GM19328 (cell line): ENCODE results near the gene COL4A3.

Experiments
- ATAC-seq: cut with Tn5 transposase; IDR thresholded peaks from one replicate; pipeline ENCODE4 v1.9.1; 2021; ENCODE audit warnings: mild to moderate bottlenecking, moderate library complexity; ENCODE audit not compliant: unreplicated experiment

Gene COL4A3

GRCh38 chr2:227285741-227286236, 121.4 kb downstream of the COL4A3 start:
- ATAC-seq: no peak

DNA sequence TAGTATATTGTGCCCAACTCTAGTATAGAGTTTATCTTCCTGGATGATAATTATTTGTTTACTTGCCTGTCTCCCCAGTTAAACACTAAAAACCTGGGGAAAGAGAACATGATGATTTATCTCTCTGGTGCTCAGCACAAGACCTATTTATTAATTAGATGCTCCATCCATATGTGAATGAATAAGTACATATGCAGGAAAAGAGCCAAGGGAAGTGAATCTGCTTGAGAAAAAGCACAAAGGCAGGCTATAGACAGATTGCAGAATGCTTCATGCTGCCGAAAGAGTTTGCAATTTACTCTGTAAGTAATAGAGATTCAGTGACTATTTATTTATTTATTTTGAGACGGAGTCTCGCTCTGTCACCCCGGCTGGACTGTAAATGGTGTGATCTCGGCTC, 123.3 kb downstream of the COL4A3 start:
- ATAC-seq: no peak

DNA sequence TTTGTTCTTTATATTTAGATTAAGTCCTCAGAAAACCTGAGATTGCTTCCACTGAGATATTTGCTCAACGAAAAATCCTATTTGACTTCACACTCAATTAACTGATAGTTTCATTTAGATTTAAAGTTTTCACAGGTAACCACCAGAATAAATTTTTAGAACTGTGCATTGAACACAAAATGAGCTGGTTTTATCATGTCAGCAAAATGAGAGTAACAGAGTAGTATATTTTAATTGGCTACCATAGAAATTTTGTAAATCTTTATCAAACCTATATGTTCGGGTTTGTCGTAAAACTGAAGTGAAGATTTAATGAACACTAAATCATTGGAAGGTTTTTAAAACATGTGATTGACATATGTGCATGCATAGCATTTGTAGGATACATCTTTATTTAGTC, 127.9 kb downstream of the COL4A3 start:
- ATAC-seq: no peak

DNA sequence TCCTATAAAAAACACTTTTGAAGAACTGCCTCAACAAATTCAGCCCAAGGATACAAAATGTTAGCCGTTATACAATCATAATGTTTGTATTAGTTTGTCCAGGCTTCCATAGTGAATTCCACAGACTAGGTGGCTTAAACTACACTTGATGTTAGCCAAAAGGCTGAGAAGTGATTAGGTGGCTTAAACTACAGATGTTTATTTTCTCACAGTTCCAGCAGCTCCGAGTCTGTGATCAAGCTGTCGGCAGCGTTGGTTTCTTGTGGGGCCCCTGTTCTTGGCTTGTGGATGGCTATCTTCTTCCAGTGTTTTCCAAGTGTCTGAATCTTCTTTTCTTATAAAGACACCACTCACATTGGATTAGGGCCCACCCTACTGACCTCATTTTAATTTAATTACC, 129.1 kb downstream of the COL4A3 start:
- no peak for ATAC-seq

DNA sequence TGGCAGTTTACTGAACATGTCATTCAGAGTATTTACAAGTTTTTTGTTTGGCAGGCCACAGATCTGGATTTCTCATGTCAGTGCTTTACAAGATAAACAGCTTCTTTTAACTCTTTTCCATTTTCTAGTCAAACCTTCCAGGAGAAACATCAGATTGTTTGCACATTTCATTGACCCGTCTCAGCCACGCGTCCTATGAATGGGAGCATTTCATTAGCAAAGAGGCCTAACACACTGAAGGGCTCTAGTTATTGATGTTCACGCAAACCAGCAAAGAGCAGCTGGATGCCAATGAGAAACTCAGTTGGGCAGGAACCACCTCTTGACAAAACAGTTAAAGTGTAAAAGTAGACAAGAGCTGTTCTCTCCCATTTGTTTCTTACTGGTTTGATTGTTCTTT, 131.4 kb downstream of the COL4A3 start:
- ATAC-seq: no peak

- no peak for ATAC-seq
Observed at GRCh38 chr2:227296671-227297405, 132.4 kb downstream of the COL4A3 start.

DNA sequence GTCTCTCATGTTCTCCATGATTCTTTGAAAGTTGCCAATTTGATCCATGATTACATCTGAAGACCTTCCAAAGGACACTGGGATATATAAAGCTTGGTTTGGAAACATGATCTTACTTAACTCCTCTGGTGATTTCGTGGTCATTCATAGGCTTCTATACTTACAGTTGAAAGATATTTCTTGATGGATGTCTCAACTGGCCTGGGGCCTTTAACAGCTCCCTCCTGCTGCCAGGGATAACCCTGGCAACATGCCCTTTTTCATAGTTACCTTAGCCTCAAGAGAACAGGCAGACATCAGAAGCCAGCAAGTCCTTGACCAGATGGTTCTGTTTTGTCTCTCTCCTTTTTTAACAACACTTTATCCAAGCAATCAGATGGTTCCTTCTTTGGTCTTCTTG, 137.1 kb downstream of the COL4A3 start:
- ATAC-seq: no peak

GRCh38 chr2:227308784-227309183, 144.4 kb downstream of the COL4A3 start:
- ATAC-seq: peak; percentile 81

GRCh38 chr2:227310756-227311110, 146.3 kb downstream of the COL4A3 start:
- no peak for ATAC-seq

DNA sequence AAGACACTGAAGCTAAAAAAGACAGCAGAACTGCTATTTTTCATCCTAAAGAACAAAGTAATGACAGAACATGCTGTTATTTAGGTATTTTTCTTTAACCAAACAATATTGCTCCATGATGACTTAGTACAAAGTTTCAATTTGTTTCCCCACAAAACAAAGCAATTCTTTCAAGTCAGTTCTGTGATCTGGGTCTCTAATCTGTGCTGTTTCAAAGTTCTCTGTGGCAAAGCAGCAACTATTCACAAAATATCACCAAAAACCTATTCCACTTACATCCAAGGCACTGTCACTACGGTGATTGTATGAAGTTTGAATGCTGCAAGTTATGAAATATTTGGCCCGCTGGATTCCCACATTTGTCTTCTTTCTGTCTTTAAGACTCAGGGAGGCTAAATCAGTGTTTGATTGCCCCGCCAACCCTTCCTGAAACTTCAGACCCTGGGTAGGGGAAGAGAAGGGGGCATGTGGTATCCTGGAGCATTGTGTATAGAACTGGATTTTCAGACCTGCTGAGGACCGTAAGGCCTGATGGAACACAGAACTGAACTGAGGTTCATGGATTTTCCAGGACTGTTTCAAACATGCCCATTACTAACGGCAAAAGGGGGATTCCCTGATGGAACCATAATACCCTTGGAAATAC, 147.6 kb downstream of the COL4A3 start:
- ATAC-seq: no peak

GRCh38 chr2:227312579-227312978, 148.2 kb downstream of the COL4A3 start:
- ATAC-seq: no peak

DNA sequence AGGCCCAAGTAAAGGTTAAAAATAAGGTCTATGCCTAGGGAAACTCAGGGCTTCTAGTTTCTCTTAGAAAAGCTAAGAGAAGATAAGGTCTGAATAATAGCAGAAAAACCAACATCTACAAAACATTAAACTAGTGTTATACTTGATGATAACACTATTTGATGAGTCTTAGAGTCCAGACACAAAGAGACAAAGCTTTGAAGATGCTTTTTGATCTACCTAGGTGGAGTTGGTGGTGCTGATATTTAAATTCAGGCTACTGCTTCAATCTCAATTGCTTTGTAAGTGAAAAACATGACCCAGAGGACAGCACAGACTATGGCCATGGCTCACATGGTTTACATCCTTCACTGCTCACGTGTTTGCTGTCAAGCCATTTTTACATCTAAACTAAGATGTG, 148.9 kb downstream of the COL4A3 start:
- no peak for ATAC-seq

DNA sequence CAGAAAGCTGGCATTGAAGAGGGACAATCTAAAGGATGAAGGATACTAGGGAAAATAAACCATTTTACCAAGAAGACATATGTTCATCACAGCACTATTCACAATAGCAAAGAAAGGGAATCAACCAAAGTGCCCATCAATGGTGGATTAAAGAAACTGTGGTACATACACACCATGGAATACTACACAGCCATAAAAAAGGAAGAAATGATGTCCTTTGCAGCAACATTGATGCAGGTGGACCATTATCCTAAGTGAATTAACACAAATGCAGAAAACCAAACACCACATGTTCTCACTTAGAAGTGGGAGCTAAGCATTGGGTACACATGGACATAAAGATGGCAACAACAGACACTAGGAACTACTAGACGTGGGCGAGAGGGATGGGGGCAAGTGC, 153.4 kb downstream of the COL4A3 start:
- ATAC-seq: no peak

DNA sequence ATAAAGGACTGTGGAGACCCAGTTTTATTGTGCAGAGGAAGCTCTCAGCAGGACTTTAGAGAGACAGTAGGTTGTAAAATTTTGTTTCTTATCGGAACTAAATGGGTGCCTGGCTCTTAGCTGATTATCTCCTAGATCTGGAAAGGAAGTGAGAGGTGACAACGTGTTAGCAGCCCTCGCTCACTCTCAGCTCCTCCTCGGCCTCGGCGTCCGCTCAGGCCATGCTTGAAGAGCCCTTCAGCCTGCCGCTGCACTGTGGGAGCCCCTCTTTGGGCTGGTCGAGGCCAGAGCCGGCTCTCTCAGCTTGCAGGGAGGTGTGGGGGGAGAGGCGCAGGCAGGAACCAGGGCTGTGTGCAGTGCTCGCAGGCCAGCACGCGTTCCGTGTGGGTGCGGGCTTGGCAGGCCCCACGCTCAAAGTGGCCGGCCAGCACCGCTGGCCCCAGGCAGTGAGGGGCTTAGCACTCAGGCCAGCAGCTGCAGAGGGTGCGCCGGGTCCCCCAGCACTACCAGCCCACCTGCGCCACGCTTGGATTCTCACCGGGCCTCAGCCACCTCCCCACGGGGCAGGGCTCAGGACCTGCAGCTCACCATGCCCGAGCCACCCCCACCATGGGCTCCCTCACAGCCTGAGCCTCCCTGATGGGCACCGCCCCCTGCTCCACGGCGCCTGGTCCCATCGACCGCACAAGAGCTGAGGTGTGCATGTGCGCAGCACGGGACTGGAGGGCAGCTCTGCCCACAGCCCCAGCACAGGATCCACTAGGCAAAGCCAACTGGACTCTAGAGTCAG, 156.1 kb downstream of the COL4A3 start:
- ATAC-seq: no peak

- ATAC-seq: no peak
Observed at GRCh38 chr2:227322530-227323205, 158.2 kb downstream of the COL4A3 start.

GRCh38 chr2:227323818-227324217, 159.4 kb downstream of the COL4A3 start:
- no peak for ATAC-seq

GRCh38 chr2:227324642-227324994, 160.2 kb downstream of the COL4A3 start:
- no peak for ATAC-seq

GRCh38 chr2:227324995-227325838, 160.8 kb downstream of the COL4A3 start, which contains the start of gene MFF:
TSS of gene MFF (plus strand) at chr2:227325251. CDS start at chr2:227330666, 5,415 bp downstream.
- peak; percentile 96 for ATAC-seq

DNA sequence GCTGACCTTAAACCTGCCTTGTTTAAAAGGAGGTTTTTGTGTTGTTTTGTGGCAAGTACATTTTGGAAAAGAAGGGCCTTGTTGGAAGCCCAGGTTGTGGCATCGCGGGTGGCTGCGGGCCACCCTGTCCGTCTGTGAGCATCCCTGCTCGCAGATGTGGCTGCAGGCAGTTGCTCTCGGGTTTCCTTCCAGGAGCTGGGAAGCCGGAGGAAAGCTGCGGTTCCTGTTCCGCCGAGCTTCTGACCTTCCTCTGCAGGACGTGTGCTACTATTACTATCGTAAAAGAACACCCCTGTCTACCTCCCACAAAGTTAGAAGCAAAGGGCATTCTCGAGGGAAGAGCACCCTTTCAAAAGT, 161.4 kb downstream of the COL4A3 start:
- no peak for ATAC-seq

DNA sequence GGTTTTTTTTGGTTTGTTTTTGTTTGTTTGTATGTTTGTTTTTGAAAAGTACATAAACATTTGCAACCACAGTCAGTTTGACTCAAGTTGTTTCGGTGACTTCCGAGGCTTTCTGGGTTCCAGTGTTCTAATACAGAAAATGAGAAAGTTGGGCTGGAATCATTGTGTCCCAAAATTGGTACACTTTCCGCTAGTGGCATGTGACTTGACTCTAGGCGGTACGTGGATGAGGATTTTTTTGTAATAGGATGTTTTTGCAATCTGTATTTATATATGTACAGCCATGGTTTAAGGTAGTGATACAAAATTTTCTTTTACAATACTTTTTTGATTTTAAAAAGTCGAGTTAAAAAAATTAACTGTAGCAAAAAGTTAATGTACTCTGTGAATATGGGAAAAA, 162.4 kb downstream of the COL4A3 start:
- ATAC-seq: no peak
